Activated CD8-positive, alpha-beta memory T cell treated with anti-CD3 and anti-CD28 coated beads, Interleukin-2, amount 50 U/mL, for 4 hours (primary cell): ENCODE data around the gene EVL.

ENCODE experiments used
- DNase-seq: peaks from one replicate; pipeline ENCODE4 v3.0.0-alpha.2; 2020

EVL gene

DNA sequence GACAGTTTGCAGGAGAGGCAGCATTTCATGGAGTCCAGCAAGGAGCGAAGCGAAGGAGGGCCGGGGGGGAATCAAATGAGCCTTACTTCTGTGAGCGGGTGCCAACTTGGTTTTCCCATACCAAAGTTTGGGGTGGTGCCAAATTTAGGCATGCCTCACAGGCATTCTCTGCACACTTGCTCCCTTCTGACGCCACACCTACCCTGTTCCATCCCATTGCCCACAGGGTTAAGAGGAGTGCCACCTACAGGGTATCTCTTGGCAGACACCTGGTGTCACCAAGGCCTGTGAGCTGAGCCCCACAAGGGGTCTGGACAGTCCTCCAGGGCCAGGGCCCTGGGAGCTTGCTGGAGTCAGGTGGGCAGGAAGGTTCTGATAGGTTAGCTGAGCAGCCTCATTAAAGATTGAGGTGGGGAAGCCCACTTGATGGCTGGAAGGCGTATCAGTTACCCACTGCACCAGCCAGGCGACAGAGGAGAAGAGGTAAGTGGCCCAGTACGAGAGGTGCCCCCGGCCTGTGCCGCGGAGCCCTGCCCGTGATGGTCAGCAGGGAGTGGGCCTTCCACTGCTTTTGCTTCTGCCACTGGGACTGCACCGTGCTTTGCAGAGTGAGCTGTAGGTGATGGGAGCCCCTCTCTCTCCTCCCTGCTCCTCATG is 49.0 kb downstream of the EVL start:
- no peak for DNase-seq

DNA sequence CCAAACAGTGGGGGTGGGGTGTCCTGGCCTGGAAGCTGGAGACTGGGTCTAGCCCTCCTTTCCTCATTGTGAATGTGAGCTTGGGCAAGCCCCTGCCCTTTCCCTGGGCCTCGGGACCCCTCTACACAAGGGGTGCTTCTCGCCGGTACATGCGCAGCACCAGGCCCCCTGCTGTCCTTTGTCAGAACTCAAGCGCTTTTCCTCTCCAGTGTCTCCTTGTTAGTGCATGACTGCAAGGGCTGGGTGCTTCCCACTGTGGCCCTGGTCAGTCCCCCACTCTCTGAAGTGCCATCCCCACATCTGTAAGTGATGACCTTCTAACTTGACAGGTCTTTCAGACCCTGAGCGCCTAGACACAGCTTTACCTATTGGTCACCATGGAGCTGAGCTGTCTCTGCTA is 50.0 kb downstream of the EVL start:
- no peak for DNase-seq

DNA sequence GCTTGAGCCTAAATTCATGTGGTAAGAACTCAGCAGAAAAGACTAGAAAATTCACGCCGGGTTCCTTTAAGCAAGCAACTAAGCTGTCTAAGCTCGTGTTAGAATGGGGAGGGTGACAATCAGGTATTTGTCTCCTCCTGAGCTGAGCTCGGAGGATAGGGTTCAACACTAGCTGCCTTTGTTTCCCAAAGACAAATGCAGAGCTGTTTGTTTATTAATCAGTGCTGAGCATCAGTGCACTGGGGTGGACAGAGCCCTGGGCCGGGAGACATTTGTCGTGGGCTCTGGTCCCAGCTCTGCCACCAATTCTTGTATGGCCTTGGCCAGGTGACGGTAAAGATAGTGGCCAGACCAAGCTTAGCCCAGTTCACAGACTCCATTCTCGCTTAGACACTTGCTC is 50.5 kb downstream of the EVL start:
- no peak for DNase-seq

DNA sequence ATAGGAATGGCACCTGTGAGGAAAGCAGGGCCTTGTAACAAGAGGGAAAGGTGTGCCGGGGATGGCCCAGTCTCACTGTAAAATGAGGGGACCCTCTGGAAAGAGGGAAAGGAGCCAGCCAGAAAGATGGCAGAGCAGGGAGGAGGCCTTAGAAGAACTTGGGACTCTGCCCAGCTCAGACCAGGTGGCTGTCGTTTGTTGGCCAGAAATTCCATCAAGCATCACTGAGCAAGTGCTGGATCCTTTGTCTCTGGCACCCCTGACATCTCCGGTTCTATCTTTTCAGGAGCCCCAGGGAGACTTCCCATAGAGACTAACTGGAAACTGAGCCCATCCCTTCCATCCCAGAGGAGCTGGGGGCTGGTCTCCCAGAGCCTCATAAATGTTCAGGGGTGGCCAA is 50.9 kb downstream of the EVL start:
- no peak for DNase-seq

DNA sequence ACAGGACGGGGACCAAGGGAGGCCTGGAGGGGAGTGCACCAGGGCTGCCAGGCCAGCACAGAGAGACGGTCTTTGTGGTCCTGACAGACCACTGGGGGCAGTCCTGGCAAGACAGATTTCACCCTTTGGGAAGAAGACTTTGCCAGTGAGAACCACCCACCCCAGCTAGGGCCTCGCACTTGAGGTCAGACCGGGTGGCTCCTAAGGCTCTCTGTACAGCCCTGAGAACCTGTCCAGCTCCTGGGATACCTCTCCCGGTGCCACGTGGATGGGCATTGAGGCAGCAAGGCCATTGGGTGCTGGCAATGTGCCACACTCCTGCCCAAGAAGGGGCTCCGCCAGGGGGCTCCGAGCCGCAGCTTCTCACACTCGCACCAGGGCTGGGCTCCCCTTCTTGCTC is 51.8 kb downstream of the EVL start:
- DNase-seq, result no peak

DNA sequence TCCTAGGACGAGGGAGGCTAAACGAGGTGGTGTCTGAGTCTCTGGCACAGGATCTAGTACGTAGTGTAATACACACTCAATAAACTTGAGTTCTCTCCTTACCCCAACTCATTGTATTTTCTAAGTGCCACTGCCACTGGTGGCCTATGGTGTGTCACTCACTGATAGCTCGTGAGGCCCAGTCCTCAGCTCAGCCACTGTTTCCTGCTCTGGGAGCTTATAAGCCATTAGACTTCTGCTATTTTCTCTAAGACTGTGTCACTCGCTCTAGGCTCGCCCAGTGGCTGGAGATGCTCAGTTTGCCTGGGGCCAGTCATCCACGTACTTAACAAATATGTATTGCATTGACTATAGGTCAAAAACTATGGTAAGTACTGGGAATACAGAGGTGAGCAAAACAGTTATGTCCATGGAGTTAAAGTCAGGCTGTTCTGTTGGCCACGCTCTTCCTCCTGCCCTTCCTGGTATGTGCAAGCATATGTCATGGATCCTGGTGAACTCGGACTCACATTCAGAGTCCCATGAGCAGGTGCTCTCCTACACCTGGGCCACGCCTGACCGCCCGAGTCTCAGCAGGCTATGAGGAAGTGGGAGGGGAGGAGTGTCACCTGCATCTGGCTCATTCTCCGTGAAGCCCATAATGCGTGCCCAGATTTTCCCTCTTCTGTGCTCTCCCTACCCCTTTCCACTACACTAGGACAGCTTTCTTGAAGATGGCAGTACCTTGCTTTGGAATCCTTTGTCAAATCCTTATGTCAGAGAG is 52.6 kb downstream of the EVL start:
- DNase-seq, result no peak

DNA sequence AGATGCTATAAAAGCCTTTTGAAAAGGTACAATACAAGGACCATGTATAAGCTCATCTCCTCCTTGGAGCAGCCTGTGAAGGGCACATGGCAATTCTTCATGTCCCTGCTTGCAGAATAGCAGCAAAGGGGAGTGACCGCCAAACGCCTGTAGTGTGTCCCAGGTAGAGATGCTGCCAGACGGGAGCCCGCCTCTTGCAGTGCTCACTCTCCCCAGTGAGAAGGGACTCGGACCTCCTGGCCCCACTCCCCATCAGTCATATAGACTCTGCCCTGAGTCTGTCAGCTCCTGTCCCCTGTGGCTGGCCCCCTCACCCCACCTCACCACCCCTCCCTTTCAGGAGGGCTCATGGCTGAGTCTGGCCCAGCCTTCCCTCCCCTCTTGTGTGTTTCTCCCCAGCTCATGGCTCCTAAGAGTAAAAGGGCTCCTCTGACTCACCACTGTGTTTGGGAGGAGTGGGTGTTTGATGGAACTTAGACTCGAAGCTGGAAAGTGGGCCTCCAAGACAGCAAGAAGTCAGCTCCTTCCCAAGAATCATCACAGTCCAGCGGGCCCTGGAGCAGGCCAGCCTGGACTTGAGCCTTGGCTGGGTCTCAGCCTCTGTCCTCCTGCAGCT is 53.3 kb downstream of the EVL start:
- DNase-seq, result no peak

DNA sequence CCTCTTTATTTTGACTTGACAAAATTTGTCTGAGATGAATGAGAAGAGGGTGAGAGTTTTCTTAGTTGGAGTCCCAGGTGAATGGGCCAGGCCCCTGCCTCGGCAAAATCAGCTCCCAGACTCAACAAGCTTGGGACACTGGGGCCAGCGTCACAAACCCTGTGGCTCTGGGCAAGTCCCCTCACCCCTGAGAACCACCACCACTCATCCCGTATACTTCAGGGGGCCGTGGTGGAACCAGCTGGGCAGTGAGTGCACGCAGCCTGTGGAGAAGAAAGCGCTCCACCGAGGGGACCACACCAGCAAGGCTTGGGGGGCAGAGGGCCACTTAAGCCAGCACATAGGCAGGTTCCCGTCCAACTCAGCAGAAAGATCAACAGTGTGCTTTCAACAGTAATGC is 54.0 kb downstream of the EVL start:
- DNase-seq, result no peak

DNA sequence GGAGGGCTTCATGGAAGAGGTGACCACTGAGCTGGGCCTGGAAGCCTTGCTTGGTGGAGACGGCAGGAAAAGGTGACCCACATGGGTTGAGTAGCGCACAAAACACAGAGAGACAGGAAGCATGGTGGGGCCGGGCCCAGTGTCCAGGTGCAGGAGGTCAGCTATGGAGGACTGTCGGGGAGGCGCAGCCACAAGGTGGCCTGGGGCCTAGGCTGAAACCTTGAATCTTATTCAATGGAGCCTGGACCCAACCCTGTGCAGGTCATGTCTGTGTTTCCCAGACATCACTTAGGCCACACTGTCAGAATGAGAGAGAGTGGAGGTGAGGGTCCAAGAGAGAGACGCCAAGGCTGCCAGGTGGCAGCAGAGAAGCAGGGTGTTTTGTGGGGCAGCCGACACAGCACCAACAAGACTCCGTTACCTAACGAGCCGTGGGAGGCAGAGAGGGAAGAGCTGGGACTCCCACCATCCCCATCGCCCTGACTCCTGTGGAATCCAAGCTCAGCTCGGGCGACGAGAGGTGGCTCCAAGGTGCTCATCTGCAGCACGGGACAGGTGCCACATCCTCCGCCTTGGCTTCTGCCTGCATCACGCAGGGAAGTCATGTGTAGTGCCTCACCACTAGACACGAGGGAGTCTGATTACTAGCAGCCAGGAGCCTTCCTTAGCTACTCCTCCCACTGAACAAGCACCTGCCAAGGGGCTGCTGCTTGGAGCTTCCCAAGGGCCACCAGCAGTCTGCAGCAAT is 55.5 kb downstream of the EVL start:
- no peak for DNase-seq

DNA sequence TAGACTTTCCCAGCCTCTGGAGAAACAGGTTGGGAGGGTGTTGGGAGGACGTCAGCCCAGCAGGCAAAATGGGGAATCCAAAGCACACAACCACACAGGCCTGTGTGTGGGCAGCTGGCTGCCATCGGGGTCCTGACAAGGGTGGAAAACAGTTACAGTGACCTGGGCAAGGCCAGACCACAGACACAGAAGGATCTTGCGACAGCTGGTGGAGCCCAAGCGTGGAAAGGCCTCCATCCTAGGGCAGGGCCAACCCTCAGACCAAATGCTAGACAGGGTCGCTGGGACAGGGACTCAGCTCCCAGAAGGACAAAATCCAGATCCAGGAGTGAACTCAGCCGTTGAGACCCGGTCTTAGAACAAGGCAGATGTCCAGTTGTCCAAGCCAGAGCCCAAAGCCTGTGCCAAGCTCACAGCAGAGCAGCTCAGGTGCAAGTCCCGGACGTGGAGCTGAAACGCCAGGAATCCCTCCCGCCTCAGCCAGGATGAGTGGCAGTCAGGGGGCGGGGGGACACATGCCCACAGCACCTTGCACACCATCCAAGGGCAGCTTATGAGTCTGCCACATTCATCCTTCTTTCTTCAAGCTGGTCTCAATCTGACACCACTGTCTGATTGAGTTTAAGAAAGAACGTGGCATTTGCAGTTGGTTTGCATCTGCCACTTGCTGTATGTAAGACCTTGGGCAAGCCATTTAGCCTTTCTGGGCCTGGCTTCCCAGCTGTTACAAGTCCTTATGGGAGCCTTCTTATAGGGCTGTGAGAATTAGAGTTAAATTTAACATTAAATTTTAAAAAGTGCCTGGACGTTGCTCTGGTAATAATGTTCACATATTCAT is 56.6 kb downstream of the EVL start:
- no peak for DNase-seq

DNA sequence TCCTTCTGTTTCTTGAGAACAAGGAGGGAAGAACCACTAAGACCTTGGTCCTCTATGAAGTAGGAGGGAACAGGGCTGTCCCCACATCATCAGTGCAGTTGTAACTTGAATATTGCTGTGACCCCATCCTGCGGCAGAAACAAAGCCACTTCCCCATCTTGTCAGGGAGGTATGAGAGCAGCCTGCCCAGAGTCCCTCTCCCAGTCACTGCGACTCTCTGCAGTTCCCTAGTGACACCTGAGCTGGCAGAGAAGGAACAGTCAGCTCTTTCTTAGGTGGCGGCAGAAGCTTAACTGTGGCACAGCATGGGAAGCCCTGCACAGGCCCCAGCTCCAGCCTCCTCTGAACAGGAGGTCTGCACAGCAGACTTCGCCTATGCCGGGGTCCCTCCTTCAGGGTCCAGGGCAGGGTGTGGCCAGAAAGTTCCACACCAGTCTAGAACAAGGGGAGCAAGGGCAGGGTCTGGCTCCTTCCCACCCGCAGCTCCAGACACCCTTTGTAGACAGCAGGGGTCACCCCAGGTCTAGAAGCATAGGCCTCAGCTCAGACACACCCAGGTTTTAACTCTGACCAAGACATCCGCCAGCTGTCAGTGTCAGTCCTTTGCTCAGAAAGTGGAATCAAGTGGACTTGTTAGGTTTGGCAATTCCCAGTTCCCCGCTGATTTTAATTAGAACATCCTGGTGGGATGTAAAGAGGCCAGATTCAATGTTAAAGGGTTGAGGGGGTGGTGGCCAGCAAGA is 57.4 kb downstream of the EVL start:
- no peak for DNase-seq

DNA sequence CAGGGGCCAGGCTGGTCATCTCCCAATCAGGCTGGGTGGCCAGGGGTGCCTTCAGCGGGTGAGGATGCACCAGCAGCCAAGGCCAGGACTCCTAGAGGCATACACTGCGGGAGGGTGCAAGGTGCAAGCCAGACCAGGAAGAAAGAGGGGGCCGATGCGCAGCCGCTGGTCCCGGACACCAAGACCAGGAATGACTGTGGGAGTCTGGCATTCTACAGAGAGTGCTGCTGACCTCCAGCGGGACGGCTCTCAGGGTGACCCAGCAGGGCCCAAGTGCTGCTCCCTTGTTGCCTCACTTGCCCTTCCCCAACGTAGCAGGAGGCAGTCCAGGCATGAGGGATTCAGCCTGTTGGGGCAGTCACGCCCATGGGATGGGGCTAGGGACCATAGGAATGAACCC is 58.4 kb downstream of the EVL start:
- DNase-seq, result no peak

DNA sequence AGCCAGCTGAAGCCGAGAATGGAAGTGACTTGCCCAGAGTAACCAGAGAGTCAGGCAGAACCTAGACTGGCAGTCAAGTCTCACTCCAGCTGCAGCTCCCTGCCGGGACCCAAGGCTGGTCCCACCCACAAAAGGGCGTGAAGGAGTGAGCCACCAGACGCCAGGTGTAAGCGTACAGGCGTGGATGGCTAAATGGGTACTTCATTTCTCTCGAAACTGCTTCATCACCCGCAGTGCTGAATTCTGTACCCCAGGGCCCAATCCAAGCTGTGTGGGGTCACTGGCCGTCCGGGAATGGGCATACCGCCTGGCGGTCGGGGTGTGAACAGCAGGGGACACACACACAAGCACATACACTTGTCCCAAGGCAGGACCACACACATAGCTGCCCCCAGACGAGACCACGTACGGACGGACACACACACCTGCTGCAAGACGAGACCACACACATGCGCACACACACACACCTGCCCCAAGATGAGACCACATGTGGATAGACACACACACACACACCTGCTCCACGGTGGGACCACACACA is 59.4 kb downstream of the EVL start:
- DNase-seq, result no peak

DNA sequence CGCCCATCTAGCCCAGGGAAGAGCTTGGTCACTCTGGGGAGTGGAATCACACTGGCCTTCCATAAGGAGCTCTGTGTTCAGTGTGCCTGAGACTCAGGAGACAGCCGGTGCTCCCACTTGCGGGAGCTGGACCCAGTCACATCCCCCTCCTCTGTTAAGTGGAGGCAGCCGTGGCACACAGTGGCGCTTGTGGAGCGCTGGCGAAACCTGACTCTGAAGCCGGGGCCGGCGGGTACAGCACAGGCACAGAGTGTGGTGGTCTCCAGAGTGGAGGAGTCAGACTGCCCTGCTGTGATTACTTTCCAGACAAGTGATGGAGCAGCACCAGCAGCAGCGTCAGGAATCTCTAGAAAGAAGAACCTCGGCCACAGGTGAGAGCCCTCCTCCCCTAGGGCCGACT is 61.2 kb downstream of the EVL start:
- DNase-seq, result no peak

DNA sequence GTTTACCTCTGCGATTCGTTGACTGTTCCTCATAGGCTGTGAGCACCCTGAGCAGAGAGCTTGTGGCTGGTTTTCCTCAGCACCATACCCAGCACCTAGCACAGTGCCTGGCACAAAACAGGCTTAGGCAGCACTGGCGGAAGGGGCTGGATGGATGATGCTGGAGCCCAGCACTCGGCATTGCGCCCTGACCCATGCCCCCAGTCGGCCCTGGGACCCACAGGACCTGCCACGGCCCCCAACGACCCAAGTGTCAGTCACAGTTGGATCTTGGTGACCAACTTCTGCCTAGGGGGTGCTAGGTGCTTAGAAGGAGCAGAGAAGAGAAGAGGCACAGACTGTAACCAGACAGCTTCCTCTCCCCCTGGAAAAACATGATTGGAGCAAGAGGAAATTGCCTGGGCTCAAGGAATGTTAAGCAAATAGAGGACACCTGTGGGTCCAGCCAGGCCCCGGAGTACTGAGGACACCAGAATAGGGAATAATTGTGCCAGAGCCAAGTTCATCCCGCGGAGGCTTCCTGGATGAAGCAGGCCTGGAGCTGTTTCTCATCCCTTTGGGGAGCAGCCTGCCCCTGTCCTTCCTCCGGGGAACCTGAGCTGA is 62.7 kb downstream of the EVL start:
- no peak for DNase-seq

DNA sequence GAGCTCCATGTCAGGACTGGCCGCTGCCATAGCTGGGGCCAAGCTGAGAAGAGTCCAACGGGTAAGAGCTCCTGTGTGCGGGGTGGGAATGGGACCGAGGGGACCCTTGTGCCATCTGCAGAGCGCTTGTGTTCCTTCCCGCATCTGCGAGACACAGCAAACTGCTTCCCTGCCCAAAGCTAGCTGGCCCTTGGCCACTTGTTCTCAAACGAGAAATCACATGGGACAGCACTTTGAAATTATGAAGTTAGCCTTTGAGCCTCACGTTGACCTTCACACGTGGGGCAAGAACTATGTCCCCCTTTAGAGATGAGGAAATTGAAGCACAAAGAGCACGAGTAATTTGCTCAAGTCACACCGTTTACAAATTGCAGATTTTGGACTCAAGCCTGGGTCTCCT is 63.5 kb downstream of the EVL start:
- DNase-seq, result no peak

DNA sequence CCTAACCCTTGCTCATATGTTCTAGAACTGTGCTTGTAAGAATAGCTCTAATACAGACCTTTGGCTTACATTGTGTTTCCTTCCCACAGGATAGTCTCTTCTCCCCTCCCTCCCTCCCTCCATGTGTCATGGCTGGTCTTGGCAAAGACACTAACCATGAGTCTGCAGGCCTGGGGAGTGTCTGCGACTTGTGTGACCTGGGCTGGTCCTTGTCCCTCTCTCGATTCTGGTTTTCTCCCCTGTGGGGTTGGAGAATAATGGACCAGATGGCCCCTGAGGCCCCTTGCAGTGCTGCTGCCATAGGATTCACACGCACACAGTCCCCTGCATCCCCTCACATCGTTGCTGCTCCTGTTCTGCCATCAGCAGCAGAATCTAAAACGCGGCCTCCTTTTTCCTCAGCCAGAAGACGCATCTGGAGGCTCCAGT is 64.0 kb downstream of the EVL start:
- DNase-seq, result no peak

DNA sequence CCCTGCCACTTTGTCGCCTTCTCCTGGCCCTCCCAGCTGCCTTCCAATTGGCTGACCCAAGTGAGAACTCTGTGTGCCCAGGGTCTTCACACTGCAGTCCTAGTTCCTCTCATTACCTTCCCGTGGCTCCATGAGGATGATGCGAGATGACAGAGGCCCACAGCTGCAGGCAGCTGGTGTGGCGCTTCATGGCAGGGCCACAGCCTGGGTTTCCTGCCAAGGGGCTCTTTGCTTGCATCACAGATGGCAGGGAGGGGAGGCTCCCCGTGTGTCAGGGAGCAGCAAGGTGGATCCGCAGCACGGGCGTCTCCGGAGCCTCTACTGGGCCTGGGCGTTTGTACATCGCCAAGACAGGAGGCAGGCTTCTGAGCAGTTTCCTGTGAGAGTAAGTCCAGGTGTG is 65.3 kb downstream of the EVL start:
- no peak for DNase-seq

DNA sequence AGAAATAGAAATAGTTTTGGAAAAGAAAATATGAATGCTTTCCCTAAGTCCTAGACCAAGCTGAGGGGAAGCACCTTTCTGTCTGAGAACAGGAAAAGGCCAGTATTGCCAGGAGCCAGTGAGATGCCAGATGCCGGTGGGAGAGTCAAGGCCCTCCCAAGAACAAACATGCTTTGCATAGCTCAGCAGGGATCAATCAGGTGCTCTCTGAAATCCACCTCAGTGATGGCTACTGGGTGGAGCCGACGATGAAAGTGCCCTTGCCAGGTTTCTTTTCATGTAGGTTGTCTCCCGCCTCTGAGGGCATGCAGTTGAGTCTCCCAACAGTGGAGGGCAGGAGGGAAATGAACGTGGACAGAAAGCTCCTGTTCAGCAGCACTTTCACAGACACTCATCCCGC is 66.0 kb downstream of the EVL start:
- no peak for DNase-seq

DNA sequence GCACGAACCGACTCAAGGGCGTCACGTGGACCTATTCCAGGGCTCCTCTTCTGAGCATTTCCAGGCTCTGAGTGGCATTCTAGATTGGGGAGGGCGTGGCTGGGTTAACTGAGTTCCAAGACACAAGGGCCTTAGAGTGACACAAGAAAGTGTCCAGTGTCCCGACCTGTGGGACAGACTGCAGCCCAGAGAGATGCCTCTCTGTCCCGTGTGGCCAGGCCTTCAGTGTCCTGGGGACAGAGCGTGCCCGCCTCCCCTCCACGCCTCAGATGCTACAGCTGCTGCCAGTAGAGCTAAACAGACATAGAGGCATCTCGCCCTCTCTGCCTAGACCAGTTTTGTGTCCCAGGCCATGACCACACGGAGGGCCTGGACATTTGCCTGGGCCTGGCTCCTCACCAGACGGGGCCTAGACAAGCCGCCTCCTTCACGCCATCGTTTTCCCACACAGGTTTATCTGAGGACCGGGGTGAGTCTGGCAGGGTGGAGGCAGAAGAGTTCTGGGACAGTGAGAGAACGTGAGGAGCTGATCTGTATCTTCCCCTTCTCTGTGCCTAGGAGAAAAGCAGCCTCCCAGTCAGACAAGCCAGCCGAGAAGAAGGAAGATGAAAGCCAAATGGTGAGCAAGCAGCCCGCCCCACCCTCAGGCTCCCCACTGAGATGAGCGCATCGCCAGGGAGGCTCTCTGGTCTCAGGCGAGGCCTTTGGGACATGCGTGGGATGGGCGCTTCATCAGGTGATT is 67.1 kb downstream of the EVL start:
- no peak for DNase-seq
